ENCODE results near the gene NRL. TPM values are rescaled to one million over a fixed set of nuclear protein-coding genes. Genes with fewer than 3 reads are reported as not detected.

The NRL gene
- total and polyA plus RNA-seq, 4 donors, result 1.5 to 3.2 (median 2.8) TPM

DNA sequence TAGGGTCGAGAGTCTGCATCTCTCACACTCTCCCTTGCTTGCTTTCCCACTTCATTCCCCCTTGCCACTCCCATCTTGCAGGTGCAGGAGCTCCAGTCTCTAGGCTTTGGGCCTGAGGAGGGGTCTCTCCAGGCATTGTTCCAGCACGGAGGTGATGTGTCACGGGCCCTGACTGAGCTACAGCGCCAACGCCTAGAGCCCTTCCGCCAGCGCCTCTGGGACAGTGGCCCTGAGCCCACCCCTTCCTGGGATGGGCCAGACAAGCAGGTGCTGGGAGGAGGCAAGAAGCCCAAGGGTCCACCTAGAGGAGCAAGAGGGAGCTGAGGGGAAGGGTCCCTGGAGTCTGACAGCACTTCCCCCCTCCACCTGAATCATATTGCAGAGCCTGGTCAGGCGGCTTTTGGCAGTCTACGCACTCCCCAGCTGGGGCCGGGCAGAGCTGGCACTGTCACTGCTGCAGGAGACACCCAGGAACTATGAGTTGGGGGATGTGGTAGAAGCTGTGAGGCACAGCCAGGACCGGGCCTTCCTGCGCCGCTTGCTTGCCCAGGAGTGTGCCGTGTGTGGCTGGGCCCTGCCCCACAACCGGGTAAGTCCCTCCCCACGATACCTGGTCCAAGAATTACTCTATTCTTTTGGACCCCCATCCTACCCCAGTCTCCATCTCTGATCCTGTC lies 36.8 kb upstream of the NRL start:
- H3K9ac ChIP-seq (ENCODE audit: low read depth in 1 of 2, low read length in 2 of 2), result no peak overlapping the region
- no peak for DNase-seq (ENCODE audit: low spot score)
- H3K36me3 ChIP-seq (ENCODE audit: control insufficient read depth in 4 of 4, insufficient read depth in 3 of 4, low read depth in 1 of 4, low read length in 3 of 4), result peaks cover 8 to 53% (median 48%) of the 10 kb centered on the region in 4 donors

DNA sequence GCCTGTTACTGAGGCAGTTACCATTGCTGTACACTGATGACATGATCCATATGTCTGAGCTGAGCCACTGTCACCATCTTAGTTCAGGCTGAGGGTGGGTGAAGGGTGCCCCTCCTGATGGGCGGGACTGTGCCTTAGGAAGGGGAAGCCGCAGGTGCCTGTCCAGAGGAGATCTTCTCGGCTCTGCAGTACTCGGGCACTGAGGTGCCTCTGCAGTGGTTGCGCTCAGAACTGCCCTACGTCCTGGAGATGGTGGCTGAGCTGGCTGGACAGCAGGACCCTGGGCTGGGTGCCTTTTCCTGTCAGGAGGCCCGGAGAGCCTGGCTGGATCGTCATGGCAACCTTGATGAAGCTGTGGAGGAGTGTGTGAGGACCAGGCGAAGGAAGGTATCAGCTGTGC lies 36.2 kb upstream of the NRL start:
- Histone ChIP-seq H3K4me1 (ENCODE audit: control insufficient read depth in 4 of 4, insufficient read depth in 4 of 4, low read length in 3 of 4) (peaks cover 3 to 19% (median 12%) of the 10 kb centered on the region in 4 donors), H3K36me3 (ENCODE audit: control insufficient read depth in 4 of 4, insufficient read depth in 3 of 4, low read depth in 1 of 4, low read length in 3 of 4) (peaks cover 6 to 49% (median 44%) of the 10 kb centered on the region in 4 donors)

More for the DNA sequence above, 36.8 kb upstream of the NRL start:
- Histone ChIP-seq H3K27ac (ENCODE audit: low read depth in 1 of 2, low read length in 2 of 2) (no peak overlapping the region), H3K4me3 (ENCODE audit: low read depth in 1 of 3, low read length in 3 of 3) (no peak overlapping the region), H3K27me3 (ENCODE audit: control insufficient read depth in 4 of 4, insufficient read depth in 4 of 4, low read length in 3 of 4) (no peaks in the 10 kb centered on the region), H3K9me3 (ENCODE audit: control insufficient read depth in 4 of 4, low read length in 3 of 4) (no peaks in the 10 kb centered on the region), H3K4me1 (ENCODE audit: control insufficient read depth in 4 of 4, insufficient read depth in 4 of 4, low read length in 3 of 4) (peaks cover 3 to 16% (median 12%) of the 10 kb centered on the region in 4 donors)
- no peak for TF ChIP-seq FOXA1 (IDR thresholded peaks at IDR 0.05)
- TF ChIP-seq, protein P1, sequence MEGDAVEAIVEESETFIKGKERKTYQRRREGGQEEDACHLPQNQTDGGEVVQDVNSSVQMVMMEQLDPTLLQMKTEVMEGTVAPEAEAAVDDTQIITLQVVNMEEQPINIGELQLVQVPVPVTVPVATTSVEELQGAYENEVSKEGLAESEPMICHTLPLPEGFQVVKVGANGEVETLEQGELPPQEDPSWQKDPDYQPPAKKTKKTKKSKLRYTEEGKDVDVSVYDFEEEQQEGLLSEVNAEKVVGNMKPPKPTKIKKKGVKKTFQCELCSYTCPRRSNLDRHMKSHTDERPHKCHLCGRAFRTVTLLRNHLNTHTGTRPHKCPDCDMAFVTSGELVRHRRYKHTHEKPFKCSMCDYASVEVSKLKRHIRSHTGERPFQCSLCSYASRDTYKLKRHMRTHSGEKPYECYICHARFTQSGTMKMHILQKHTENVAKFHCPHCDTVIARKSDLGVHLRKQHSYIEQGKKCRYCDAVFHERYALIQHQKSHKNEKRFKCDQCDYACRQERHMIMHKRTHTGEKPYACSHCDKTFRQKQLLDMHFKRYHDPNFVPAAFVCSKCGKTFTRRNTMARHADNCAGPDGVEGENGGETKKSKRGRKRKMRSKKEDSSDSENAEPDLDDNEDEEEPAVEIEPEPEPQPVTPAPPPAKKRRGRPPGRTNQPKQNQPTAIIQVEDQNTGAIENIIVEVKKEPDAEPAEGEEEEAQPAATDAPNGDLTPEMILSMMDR (IDR thresholded peaks at IDR 0.05; ENCODE audit: low read depth, low read length, missing input control), result no peak
- TF ChIP-seq HNF4G (IDR thresholded peaks at IDR 0.05), result no peak
- TF ChIP-seq, protein P2, sequence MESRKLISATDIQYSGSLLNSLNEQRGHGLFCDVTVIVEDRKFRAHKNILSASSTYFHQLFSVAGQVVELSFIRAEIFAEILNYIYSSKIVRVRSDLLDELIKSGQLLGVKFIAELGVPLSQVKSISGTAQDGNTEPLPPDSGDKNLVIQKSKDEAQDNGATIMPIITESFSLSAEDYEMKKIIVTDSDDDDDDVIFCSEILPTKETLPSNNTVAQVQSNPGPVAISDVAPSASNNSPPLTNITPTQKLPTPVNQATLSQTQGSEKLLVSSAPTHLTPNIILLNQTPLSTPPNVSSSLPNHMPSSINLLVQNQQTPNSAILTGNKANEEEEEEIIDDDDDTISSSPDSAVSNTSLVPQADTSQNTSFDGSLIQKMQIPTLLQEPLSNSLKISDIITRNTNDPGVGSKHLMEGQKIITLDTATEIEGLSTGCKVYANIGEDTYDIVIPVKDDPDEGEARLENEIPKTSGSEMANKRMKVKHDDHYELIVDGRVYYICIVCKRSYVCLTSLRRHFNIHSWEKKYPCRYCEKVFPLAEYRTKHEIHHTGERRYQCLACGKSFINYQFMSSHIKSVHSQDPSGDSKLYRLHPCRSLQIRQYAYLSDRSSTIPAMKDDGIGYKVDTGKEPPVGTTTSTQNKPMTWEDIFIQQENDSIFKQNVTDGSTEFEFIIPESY (IDR thresholded peaks at IDR 0.05), result no peak
- TF ChIP-seq, protein P3, sequence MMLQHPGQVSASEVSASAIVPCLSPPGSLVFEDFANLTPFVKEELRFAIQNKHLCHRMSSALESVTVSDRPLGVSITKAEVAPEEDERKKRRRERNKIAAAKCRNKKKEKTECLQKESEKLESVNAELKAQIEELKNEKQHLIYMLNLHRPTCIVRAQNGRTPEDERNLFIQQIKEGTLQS (IDR thresholded peaks at IDR 0.05), result no peak
- TF ChIP-seq JUND (IDR thresholded peaks at IDR 0.05), result no peak
- TF ChIP-seq SP1 (IDR thresholded peaks at IDR 0.05), result no peak
- 96% methylated on average over 16 of the region's 16 CpGs for WGBS

DNA sequence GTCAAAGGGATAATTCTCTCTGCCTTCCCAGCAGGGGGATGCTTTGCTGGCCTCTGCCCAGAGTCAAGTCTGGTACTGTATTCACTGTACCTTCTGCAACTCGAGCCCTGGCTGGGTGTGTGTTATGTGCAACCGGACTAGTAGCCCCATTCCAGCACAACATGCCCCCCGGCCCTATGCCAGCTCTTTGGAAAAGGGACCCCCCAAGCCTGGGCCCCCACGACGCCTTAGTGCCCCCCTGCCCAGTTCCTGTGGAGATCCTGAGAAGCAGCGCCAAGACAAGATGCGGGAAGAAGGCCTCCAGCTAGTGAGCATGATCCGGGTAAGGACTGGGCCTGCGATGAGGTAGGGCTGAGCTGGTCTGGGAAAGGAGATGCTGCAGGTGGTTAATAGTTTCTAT lies 35.8 kb upstream of the NRL start:
- Histone ChIP-seq H3K9me3 (ENCODE audit: control insufficient read depth in 4 of 4, low read length in 3 of 4) (no peaks in the 10 kb centered on the region), H3K4me3 (ENCODE audit: low read depth in 1 of 3, low read length in 3 of 3) (no peak overlapping the region), H3K27ac (ENCODE audit: low read depth in 1 of 2, low read length in 2 of 2) (no peak overlapping the region), H3K27me3 (ENCODE audit: control insufficient read depth in 4 of 4, insufficient read depth in 4 of 4, low read length in 3 of 4) (no peaks in the 10 kb centered on the region), H3K9ac (ENCODE audit: low read depth in 1 of 2, low read length in 2 of 2) (no peak overlapping the region), H3K4me1 (ENCODE audit: control insufficient read depth in 4 of 4, insufficient read depth in 4 of 4, low read length in 3 of 4) (peaks cover 3 to 23% (median 16%) of the 10 kb centered on the region in 4 donors), H3K36me3 (ENCODE audit: control insufficient read depth in 4 of 4, insufficient read depth in 3 of 4, low read depth in 1 of 4, low read length in 3 of 4) (peaks cover 6 to 45% (median 40%) of the 10 kb centered on the region in 4 donors)
- no peak for DNase-seq (ENCODE audit: low spot score)
- TF ChIP-seq SP1 (IDR thresholded peaks at IDR 0.05) (no peak), JUND (IDR thresholded peaks at IDR 0.05) (no peak), RAD21 (IDR thresholded peaks at IDR 0.05) (no peak), FOXA2 (IDR thresholded peaks at IDR 0.05) (no peak), EGR1 (IDR thresholded peaks at IDR 0.05; ENCODE audit: low read depth in 2 of 2) (no peak), FOXA1 (IDR thresholded peaks at IDR 0.05) (no peak), YY1 (IDR thresholded peaks at IDR 0.05) (no peak)
- TF ChIP-seq, protein P4, sequence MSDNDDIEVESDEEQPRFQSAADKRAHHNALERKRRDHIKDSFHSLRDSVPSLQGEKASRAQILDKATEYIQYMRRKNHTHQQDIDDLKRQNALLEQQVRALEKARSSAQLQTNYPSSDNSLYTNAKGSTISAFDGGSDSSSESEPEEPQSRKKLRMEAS (IDR thresholded peaks at IDR 0.05), result no peak
- TF ChIP-seq, protein P3 (IDR thresholded peaks at IDR 0.05), result no peak
- TF ChIP-seq, protein P5, sequence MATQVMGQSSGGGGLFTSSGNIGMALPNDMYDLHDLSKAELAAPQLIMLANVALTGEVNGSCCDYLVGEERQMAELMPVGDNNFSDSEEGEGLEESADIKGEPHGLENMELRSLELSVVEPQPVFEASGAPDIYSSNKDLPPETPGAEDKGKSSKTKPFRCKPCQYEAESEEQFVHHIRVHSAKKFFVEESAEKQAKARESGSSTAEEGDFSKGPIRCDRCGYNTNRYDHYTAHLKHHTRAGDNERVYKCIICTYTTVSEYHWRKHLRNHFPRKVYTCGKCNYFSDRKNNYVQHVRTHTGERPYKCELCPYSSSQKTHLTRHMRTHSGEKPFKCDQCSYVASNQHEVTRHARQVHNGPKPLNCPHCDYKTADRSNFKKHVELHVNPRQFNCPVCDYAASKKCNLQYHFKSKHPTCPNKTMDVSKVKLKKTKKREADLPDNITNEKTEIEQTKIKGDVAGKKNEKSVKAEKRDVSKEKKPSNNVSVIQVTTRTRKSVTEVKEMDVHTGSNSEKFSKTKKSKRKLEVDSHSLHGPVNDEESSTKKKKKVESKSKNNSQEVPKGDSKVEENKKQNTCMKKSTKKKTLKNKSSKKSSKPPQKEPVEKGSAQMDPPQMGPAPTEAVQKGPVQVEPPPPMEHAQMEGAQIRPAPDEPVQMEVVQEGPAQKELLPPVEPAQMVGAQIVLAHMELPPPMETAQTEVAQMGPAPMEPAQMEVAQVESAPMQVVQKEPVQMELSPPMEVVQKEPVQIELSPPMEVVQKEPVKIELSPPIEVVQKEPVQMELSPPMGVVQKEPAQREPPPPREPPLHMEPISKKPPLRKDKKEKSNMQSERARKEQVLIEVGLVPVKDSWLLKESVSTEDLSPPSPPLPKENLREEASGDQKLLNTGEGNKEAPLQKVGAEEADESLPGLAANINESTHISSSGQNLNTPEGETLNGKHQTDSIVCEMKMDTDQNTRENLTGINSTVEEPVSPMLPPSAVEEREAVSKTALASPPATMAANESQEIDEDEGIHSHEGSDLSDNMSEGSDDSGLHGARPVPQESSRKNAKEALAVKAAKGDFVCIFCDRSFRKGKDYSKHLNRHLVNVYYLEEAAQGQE (IDR thresholded peaks at IDR 0.05), result no peak
- 94% methylated on average over 9 of the region's 9 CpGs for WGBS

More for the DNA sequence above, 36.2 kb upstream of the NRL start:
- Histone ChIP-seq H3K9me3 (ENCODE audit: control insufficient read depth in 4 of 4, low read length in 3 of 4) (no peaks in the 10 kb centered on the region), H3K4me3 (ENCODE audit: low read depth in 1 of 3, low read length in 3 of 3) (no peak overlapping the region), H3K27me3 (ENCODE audit: control insufficient read depth in 4 of 4, insufficient read depth in 4 of 4, low read length in 3 of 4) (no peaks in the 10 kb centered on the region), H3K9ac (ENCODE audit: low read depth in 1 of 2, low read length in 2 of 2) (no peak overlapping the region), H3K27ac (ENCODE audit: low read depth in 1 of 2, low read length in 2 of 2) (no peak overlapping the region)
- TF ChIP-seq EGR1 (IDR thresholded peaks at IDR 0.05; ENCODE audit: low read depth in 2 of 2) (no peak), RXRA (IDR thresholded peaks at IDR 0.05) (no peak)
- no peak for DNase-seq (ENCODE audit: low spot score)
- 91% methylated on average over 9 of the region's 9 CpGs for WGBS
